Heart left ventricle (tissue), 16 donors: ENCODE data around the gene NUP188. TPM values are rescaled to one million over a fixed set of nuclear protein-coding genes. Genes with fewer than 3 reads are reported as not detected.

ENCODE experiments used
- ATAC-seq, 4 donors: fragments of 200-7000 bp; cut with Tn5 transposase; one replicate each; pipeline ENCODE4 v1.9.1; 2020 to 2022; ENCODE audit warnings: moderate library complexity in 4 of 4, mild to moderate bottlenecking in 3 of 4, moderate number of reproducible peaks in 1 of 4
- DNase-seq, 5 donors: peaks; one replicate each; pipeline ENCODE4 v3.0.0-alpha.2; 2020
- H3K27ac ChIP-seq, 12 donors: fragments of 200-600 bp; sonication (generic) in 4 of 12; one replicate each; pipeline versions ENCODE4 v1.5.0 to v1.8.0; 2016 to 2022; ENCODE audit warnings: mild to moderate bottlenecking in 2 of 12
- H3K27me3 ChIP-seq, 9 donors: fragments of 200-600 bp; sonication (generic) in 2 of 9; one replicate each; pipeline versions ENCODE4 v1.5.1 to v1.8.0; 2016 to 2022; ENCODE audit warnings: mild to moderate bottlenecking in 3 of 9
- H3K36me3 ChIP-seq, 9 donors: fragments of 200-600 bp; sonication (generic) in 2 of 9; one replicate each; pipeline versions ENCODE4 v1.5.0 to v1.8.0; 2018 to 2022; ENCODE audit warnings: mild to moderate bottlenecking in 2 of 9
- H3K4me1 ChIP-seq, 12 donors: fragments of 200-600 bp; sonication (generic) in 4 of 12; one replicate each; pipeline versions ENCODE4 v1.5.0 to v1.8.0; 2016 to 2022; ENCODE audit warnings: mild to moderate bottlenecking in 3 of 12
- H3K4me3 ChIP-seq, 12 donors: fragments of 200-600 bp; sonication (generic) in 4 of 12; one replicate each; pipeline versions ENCODE4 v1.5.0 to v1.8.0; 2017 to 2022; ENCODE audit warnings: mild to moderate bottlenecking in 9 of 12, moderate library complexity in 4 of 12
- H3K9me3 ChIP-seq, 12 donors: fragments of 200-600 bp; sonication (generic) in 4 of 12; one replicate each; pipeline versions ENCODE4 v1.5.0 to v1.8.0; 2016 to 2022; ENCODE audit warnings: mild to moderate bottlenecking in 1 of 12
- CTCF ChIP-seq, 12 donors: fragments of 200-600 bp; sonication (generic) in 4 of 12; IDR thresholded peaks; one replicate each; pipeline versions ENCODE4 v1.5.0 to v1.8.0; 2018 to 2022; ENCODE audit warnings: antibody characterized with exemption in 12 of 12, mild to moderate bottlenecking in 5 of 12
- POLR2A ChIP-seq, 2 donors: fragments of 450-650 bp; IDR thresholded peaks; one replicate each; pipeline ENCODE4 v1.6.1; 2017; ENCODE audit warnings: antibody characterized with exemption in 2 of 2, mild to moderate bottlenecking in 2 of 2, moderate library complexity in 2 of 2
- WGBS, 4 donors: extraction: QIAGEN DNeasy Blood & Tissue Kit in 2 of 4; methylation state at CpG; one replicate each; pipeline versions ENCODE4 v1.1.5 to v1.1.7; 2013 to 2018; 5-methylcytosine and 5-hydroxymethylcytosine counted together
- intact Hi-C, 10 donors: fragments of 100-400 bp; cut with DNase I; formaldehyde crosslinking; loops; one replicate each; pipeline versions ENCODE4 v1.11.1 to v1.14.2; 2022
- polyA plus RNA-seq, 2 donors: library from polyadenylated mRNA; stranded (reverse); fragments of 200-250 nt; gene quantifications; one replicate each; pipeline ENCODE4 v1.2.3, GENCODE V29; 2013
- total RNA-seq, 9 donors: library from RNA; depleted of rRNA in 2 of 9; stranded (reverse); fragments of >200 nt in 2 of 9; fragmentation: NEBNext Ultra II Directional in 3 of 9; extraction: Animal tissue kit (Norgen Biotek cat#: 25700) in 3 of 9; gene quantifications; one replicate each; pipeline versions ENCODE4 v1.1.0 to v1.2.4, GENCODE V29; 2016 to 2023
- donor health status: ischemic (EF 13 %, LVEDD 7.1; RV severe dilation, severe dysfunction).
- donor health status: healthy with polysubstance abuse.
- donor health status: DM: no; HTN: yes; CAD: no.
- donor health status: DM: no; HTN: no; CAD: no.
- donor health status: ischemic (EF 25% LVEDD 6.9; RV normal size, moderate dysfunction).
- donor health status: ischemic (EF 25% LVEDD 5.7; RV mildly dilated, moderate dysfunction).
- donor health status: healthy.
- donor health status: DM: yes; HTN: yes; CAD: no.
- donor health status: ischemic (EF 35%, LVEDD 5.7; RV mildly dilated, moderate dysfunction).
- donor health status: nonischemic (EF 11% LVEDD 7.7; RV severe dilation, severe dysfunction).
- donor health status: DM: yes; HTN: yes; CAD: no.
- donor health status: PGD.
- donor health status: ischemic (EF 29% LVEDD 5.4; RV normal size, mild dysfunction).
- donor health status: nonischemic (EF 23%, LVEDD 6.1; RV moderate dilation, normal function).

NUP188 gene
- total and polyA plus RNA-seq, 11 donors: 10.6 to 35.1 (median 22.6) TPM

- intact Hi-C loops: loop anchor here (1.0 to 5.0 kb wide), 4 partner anchors 46 to 65 kb away; partner anchors contain the start of genes KYAT1 (in 1 of the 10) and LRRC8A (in 1 of the 10)
- no peak overlapping the region for H3K4me3 ChIP-seq
- peaks cover 0 to 4% (median 0%) of the 10 kb centered on the region in 9 donors for H3K36me3 ChIP-seq
- peak; percentile 81 to 93 (median 86) for TF ChIP-seq CTCF (IDR thresholded peaks at IDR 0.05)
- no peak for TF ChIP-seq POLR2A (IDR thresholded peaks at IDR 0.05)
- WGBS, 4 donors: 28 to 35% (median 29%) methylated on average over 10 of the region's 10 CpGs
- ATAC-seq (peak in 3 of 4 donors; percentile 72 to 82 (median 75)), DNase-seq (peak in 1 of 5 donors; percentile 60)
- no peak overlapping the region for H3K27ac ChIP-seq
- peaks cover 0 to 14% (median 1%) of the 10 kb centered on the region in 12 donors for H3K4me1 ChIP-seq
- no peaks in the 10 kb centered on the region for H3K9me3 ChIP-seq
- no peaks in the 10 kb centered on the region for H3K27me3 ChIP-seq
Observed at GRCh38 chr9:128927731-128928411, 19.6 kb upstream of the NUP188 start.

GRCh38 chr9:128928624-128929023 lies 18.9 kb upstream of the NUP188 start:
- Histone ChIP-seq H3K9me3 (no peaks in the 10 kb centered on the region), H3K4me1 (peaks cover 0 to 8% (median 0%) of the 10 kb centered on the region in 12 donors), H3K36me3 (peaks cover 0 to 6% (median 0%) of the 10 kb centered on the region in 9 donors), H3K27me3 (no peaks in the 10 kb centered on the region), H3K4me3 (no peak overlapping the region), H3K27ac (no peak overlapping the region)
- TF ChIP-seq CTCF (IDR thresholded peaks at IDR 0.05): no peak
- TF ChIP-seq POLR2A (IDR thresholded peaks at IDR 0.05): no peak
- no peak for ATAC-seq
- DNase-seq: no peak
- intact Hi-C loops: loop anchor here (1.0 to 5.0 kb wide), 4 partner anchors 46 to 66 kb away; partner anchors contain the start of genes KYAT1 (in 1 of the 10) and LRRC8A (in 1 of the 10)
- WGBS, 4 donors: 85 to 93% (median 89%) methylated on average over 2 of the region's 2 CpGs

- TF ChIP-seq POLR2A (IDR thresholded peaks at IDR 0.05): no peak
- no peak for TF ChIP-seq CTCF (IDR thresholded peaks at IDR 0.05)
- Histone ChIP-seq H3K9me3 (no peaks in the 10 kb centered on the region), H3K27me3 (no peaks in the 10 kb centered on the region), H3K27ac (no peak overlapping the region), H3K4me1 (peaks cover 0 to 8% (median 0%) of the 10 kb centered on the region in 12 donors), H3K4me3 (no peak overlapping the region), H3K36me3 (peaks cover 0 to 12% (median 0%) of the 10 kb centered on the region in 9 donors)
- intact Hi-C loops: loop anchor here in 6 of 10 donors (2.0 to 5.0 kb wide), 3 partner anchors 47 to 67 kb away; partner anchors contain the start of genes KYAT1 (in 1 of the 6) and LRRC8A (in 1 of the 6)
- DNase-seq: no peak
- 88 to 94% (median 91%) methylated on average over 4 of the region's 4 CpGs for WGBS, 4 donors
- no peak for ATAC-seq
Observed at GRCh38 chr9:128929560-128929959, 17.9 kb upstream of the NUP188 start.

GRCh38 chr9:128933731-128934130 lies 13.8 kb upstream of the NUP188 start:
- TF ChIP-seq POLR2A (IDR thresholded peaks at IDR 0.05) (no peak), CTCF (IDR thresholded peaks at IDR 0.05) (no peak)
- intact Hi-C loops: no loop called here
- H3K36me3 ChIP-seq: peaks cover 0 to 21% (median 3%) of the 10 kb centered on the region in 9 donors
- no peaks in the 10 kb centered on the region for H3K27me3 ChIP-seq
- DNase-seq: no peak
- WGBS, 4 donors: 90 to 91% (median 90%) methylated on average over 5 of the region's 5 CpGs
- no peaks in the 10 kb centered on the region for H3K9me3 ChIP-seq
- no peak for ATAC-seq
- H3K27ac ChIP-seq: no peak overlapping the region
- no peaks in the 10 kb centered on the region for H3K4me1 ChIP-seq
- no peak overlapping the region for H3K4me3 ChIP-seq
